Measurements from ENCODE around the gene DDN.

DDN gene

GRCh38 chr12:49019443-49020324, 20.5 kb upstream of the DDN start:
- POLR2A ChIA-PET = interaction anchor here (1.0 kb wide), 1 partner anchor 20 kb away, joined by 3 read pairs; no protein-coding TSS in a partner anchor
- H3K4me3 ChIP-seq (ENCODE audit: low read depth, low read length) = no peak overlapping the region
- no peak for DNase-seq (ENCODE audit: low read depth, low spot score)
- CTCF ChIA-PET = interaction anchor here (0.6 to 4.0 kb wide), 12 partner anchors 8 to 73 kb away, joined by 3 to 37 read pairs (median 7); no protein-coding TSS in a partner anchor
- TF ChIP-seq, protein P1, sequence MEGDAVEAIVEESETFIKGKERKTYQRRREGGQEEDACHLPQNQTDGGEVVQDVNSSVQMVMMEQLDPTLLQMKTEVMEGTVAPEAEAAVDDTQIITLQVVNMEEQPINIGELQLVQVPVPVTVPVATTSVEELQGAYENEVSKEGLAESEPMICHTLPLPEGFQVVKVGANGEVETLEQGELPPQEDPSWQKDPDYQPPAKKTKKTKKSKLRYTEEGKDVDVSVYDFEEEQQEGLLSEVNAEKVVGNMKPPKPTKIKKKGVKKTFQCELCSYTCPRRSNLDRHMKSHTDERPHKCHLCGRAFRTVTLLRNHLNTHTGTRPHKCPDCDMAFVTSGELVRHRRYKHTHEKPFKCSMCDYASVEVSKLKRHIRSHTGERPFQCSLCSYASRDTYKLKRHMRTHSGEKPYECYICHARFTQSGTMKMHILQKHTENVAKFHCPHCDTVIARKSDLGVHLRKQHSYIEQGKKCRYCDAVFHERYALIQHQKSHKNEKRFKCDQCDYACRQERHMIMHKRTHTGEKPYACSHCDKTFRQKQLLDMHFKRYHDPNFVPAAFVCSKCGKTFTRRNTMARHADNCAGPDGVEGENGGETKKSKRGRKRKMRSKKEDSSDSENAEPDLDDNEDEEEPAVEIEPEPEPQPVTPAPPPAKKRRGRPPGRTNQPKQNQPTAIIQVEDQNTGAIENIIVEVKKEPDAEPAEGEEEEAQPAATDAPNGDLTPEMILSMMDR (IDR thresholded peaks at IDR 0.05; ENCODE audit: insufficient read depth, low read length, missing control alignments) = peak; percentile 54

DNA sequence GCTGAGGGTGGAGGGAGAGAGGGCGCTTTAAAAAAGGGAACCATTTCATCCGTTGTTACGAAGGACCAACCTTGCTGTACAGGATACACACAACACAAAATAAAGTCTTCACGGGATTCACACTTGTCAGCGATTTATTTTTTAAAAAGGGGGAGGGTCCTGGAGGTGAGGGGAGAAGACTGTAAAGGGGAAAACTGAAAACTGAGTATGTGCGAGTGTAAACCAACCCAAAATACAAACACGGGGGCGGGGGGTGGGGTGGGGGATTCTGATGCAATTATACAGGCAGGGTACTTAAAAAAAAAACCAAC, 19.9 kb upstream of the DDN start:
- ChIA-PET CTCF (interaction anchor here (0.9 to 4.0 kb wide), 5 partner anchors 9 to 28 kb away, joined by 3 to 37 read pairs (median 17); no protein-coding TSS in a partner anchor), POLR2A (no interaction called here)
- TF ChIP-seq, protein P1 (IDR thresholded peaks at IDR 0.05; ENCODE audit: insufficient read depth, low read length, missing control alignments) = no peak
- peak overlapping the region; percentile 98 for H3K4me3 ChIP-seq (ENCODE audit: low read depth, low read length)
- DNase-seq (ENCODE audit: low read depth, low spot score) = no peak

GRCh38 chr12:49018261-49019119, 19.3 kb upstream of the DDN start, which contains the start of gene PRKAG1:
Gene PRKAG1 (minus strand): TSS chr12:49018776. CDS start chr12:49018740, 36 bp downstream.
- POLR2A ChIA-PET = interaction anchor here (0.6 to 1.0 kb wide), 4 partner anchors 13 to 20 kb away, joined by 3 to 4 read pairs (median 3); no protein-coding TSS in a partner anchor
- peak within 1 kb of the TSS; percentile 98 for H3K4me3 ChIP-seq (ENCODE audit: low read depth, low read length)
- peak; percentile 77 for DNase-seq (ENCODE audit: low read depth, low spot score)
- TF ChIP-seq, protein P1 (IDR thresholded peaks at IDR 0.05; ENCODE audit: insufficient read depth, low read length, missing control alignments) = peak; percentile 76
- CTCF ChIA-PET = interaction anchor here (0.8 to 15.6 kb wide), 16 partner anchors 9 to 102 kb away, joined by 3 to 303 read pairs (median 4); partner anchors contain the start of gene DDN

- TF ChIP-seq, protein P1 (IDR thresholded peaks at IDR 0.05; ENCODE audit: insufficient read depth, low read length, missing control alignments) = no peak
- peak overlapping the region; percentile 98 for H3K4me3 ChIP-seq (ENCODE audit: low read depth, low read length)
- DNase-seq (ENCODE audit: low read depth, low spot score) = no peak
- CTCF ChIA-PET = interaction anchor here (0.8 to 15.6 kb wide), 13 partner anchors 8 to 102 kb away, joined by 3 to 303 read pairs (median 4); partner anchors contain the start of gene DDN
- POLR2A ChIA-PET = interaction anchor here (0.6 to 1.0 kb wide), 4 partner anchors 13 to 19 kb away, joined by 3 to 4 read pairs (median 3); no protein-coding TSS in a partner anchor
These were observed 18.7 kb upstream of the DDN start for GRCh38 chr12:49017891-49018260.

GRCh38 chr12:49015196-49015595, 16.0 kb upstream of the DDN start:
- no peak for DNase-seq (ENCODE audit: low read depth, low spot score)
- POLR2A ChIA-PET = interaction anchor here (1.2 to 1.4 kb wide), 2 partner anchors 15 to 28 kb away, joined by 3 to 7 read pairs; no protein-coding TSS in a partner anchor
- CTCF ChIA-PET = interaction anchor here (0.6 to 15.6 kb wide), 16 partner anchors 13 to 255 kb away, joined by 3 to 303 read pairs (median 3); partner anchors contain the start of genes ARF3, DDN and DDX23
- no peak overlapping the region for H3K4me3 ChIP-seq (ENCODE audit: low read depth, low read length)
- TF ChIP-seq, protein P1 (IDR thresholded peaks at IDR 0.05; ENCODE audit: insufficient read depth, low read length, missing control alignments) = no peak
